Measurements from ENCODE around the gene UBE3A.

UBE3A gene

GRCh38 chr15:25474251-25474650 lies 35.4 kb upstream of the UBE3A start:
- TF ChIP-seq CTCF (IDR thresholded peaks at IDR 0.05; ENCODE audit: low read depth, low read length): no peak
- in situ Hi-C loops (cut with HindIII; ENCODE audit: low sequenced_read_pairs): no loop called here
- no peak for DNase-seq (ENCODE audit: low read depth, low spot score)
- no peak overlapping the region for H3K4me3 ChIP-seq (ENCODE audit: low read depth, low read length)

- no peak for DNase-seq (ENCODE audit: low read depth, low spot score)
- TF ChIP-seq CTCF (IDR thresholded peaks at IDR 0.05; ENCODE audit: low read depth, low read length): no peak
- in situ Hi-C loops (cut with HindIII; ENCODE audit: low sequenced_read_pairs): no loop called here
- H3K4me3 ChIP-seq (ENCODE audit: low read depth, low read length): no peak overlapping the region
Measured at GRCh38 chr15:25470230-25470629, 31.4 kb upstream of the UBE3A start.

- no peak overlapping the region for H3K4me3 ChIP-seq (ENCODE audit: low read depth, low read length)
- no peak for TF ChIP-seq CTCF (IDR thresholded peaks at IDR 0.05; ENCODE audit: low read depth, low read length)
- in situ Hi-C loops (cut with HindIII; ENCODE audit: low sequenced_read_pairs): no loop called here
- DNase-seq (ENCODE audit: low read depth, low spot score): no peak
Measured at GRCh38 chr15:25469377-25469776, 30.6 kb upstream of the UBE3A start.

- no peak for DNase-seq (ENCODE audit: low read depth, low spot score)
- in situ Hi-C loops (cut with HindIII; ENCODE audit: low sequenced_read_pairs): no loop called here
- TF ChIP-seq CTCF (IDR thresholded peaks at IDR 0.05; ENCODE audit: low read depth, low read length): no peak
- no peak overlapping the region for H3K4me3 ChIP-seq (ENCODE audit: low read depth, low read length)
Measured at GRCh38 chr15:25468611-25469010, 29.8 kb upstream of the UBE3A start.

GRCh38 chr15:25465835-25466234 lies 27.0 kb upstream of the UBE3A start:
- in situ Hi-C loops (cut with HindIII; ENCODE audit: low sequenced_read_pairs): no loop called here
- H3K4me3 ChIP-seq (ENCODE audit: low read depth, low read length): no peak overlapping the region
- TF ChIP-seq CTCF (IDR thresholded peaks at IDR 0.05; ENCODE audit: low read depth, low read length): no peak
- no peak for DNase-seq (ENCODE audit: low read depth, low spot score)

GRCh38 chr15:25464784-25465183 lies 26.0 kb upstream of the UBE3A start:
- in situ Hi-C loops (cut with HindIII; ENCODE audit: low sequenced_read_pairs): no loop called here
- DNase-seq (ENCODE audit: low read depth, low spot score): no peak
- TF ChIP-seq CTCF (IDR thresholded peaks at IDR 0.05; ENCODE audit: low read depth, low read length): no peak

GRCh38 chr15:25464383-25464782 lies 25.6 kb upstream of the UBE3A start:
- no peak overlapping the region for H3K4me3 ChIP-seq (ENCODE audit: low read depth, low read length)
- in situ Hi-C loops (cut with HindIII; ENCODE audit: low sequenced_read_pairs): no loop called here
- no peak for TF ChIP-seq CTCF (IDR thresholded peaks at IDR 0.05; ENCODE audit: low read depth, low read length)
- DNase-seq (ENCODE audit: low read depth, low spot score): no peak

More at GRCh38 chr15:25464784-25465183, 26.0 kb upstream of the UBE3A start:
- H3K4me3 ChIP-seq (ENCODE audit: low read depth, low read length): no peak overlapping the region

Data from astrocyte of the spinal cord (primary cell).